Ovary (tissue), 9 donors: ENCODE data around the gene IMP3. TPM values are rescaled to one million over a fixed set of nuclear protein-coding genes. Genes with fewer than 3 reads are reported as not detected.
A peak's percentile ranks its signal among the peaks of the same experiment; 100 is the strongest.
"Not testable (repeated sequence)": the region's sequence is repeated elsewhere in the genome, so short reads cannot be mapped to it uniquely, and the experiment has no call there.

Experiments used
- DNase-seq, 5 donors: peaks; one replicate each; pipeline ENCODE4 v3.0.0-alpha.2; 2019 to 2020
- H3K27ac ChIP-seq, 2 donors: fragments of 200-600 bp; one replicate each; pipeline versions ENCODE4 v1.5.1 to v1.8.0; 2019 to 2022
- H3K27me3 ChIP-seq: fragments of 200-600 bp; one replicate; pipeline ENCODE4 v1.8.0; 2022
- H3K36me3 ChIP-seq: fragments of 200-600 bp; sonication (generic); one replicate; pipeline ENCODE4 v1.5.1; 2019
- H3K4me1 ChIP-seq: one replicate; pipeline ENCODE4 v1.8.1; 2013; ENCODE audit warnings: mild to moderate bottlenecking, moderate library complexity; ENCODE audit not compliant: insufficient read depth
- H3K4me3 ChIP-seq: fragments of 200-600 bp; sonication (generic); one replicate; pipeline ENCODE4 v1.5.1; 2017
- H3K9me3 ChIP-seq, 2 donors: fragments of 200-600 bp in 1 of 2; sonication (generic) in 1 of 2; one replicate each; pipeline versions ENCODE4 v1.5.1 to v1.8.1; 2013 to 2019; ENCODE audit warnings: mild to moderate bottlenecking in 1 of 2, moderate library complexity in 1 of 2
- EP300 ChIP-seq: sonication (generic); formaldehyde crosslinking; IDR thresholded peaks from one replicate; pipeline ENCODE4 v1.6.1; 2017; ENCODE audit warnings: antibody characterized with exemption
- POLR2A ChIP-seq: fragments of 450-650 bp; IDR thresholded peaks from one replicate; pipeline ENCODE4 v1.6.1; 2017; ENCODE audit warnings: antibody characterized with exemption, mild to moderate bottlenecking, moderate library complexity
- WGBS, 3 donors: extraction: QIAGEN DNeasy Blood & Tissue Kit in 1 of 3; methylation state at CpG; one replicate each; pipeline versions ENCODE4 v1.1.5 to v1.1.7; 2013 to 2017; 5-methylcytosine and 5-hydroxymethylcytosine counted together
- intact Hi-C, 4 donors: fragments of 100-400 bp; cut with DNase I; formaldehyde crosslinking; loops; one replicate each; pipeline versions ENCODE4 v1.11.0 to v1.15.1; 2022 to 2023
- polyA plus RNA-seq, 2 donors: library from polyadenylated mRNA; stranded (reverse); fragments of 200-250 nt in 1 of 2; fragments of 350-450 nt in 1 of 2; fragmentation: Illumina TruSeq in 1 of 2; extraction: RNeasy Lipid Tissue Mini Kit (QIAGEN cat#74804) in 1 of 2; gene quantifications; one replicate each; pipeline ENCODE4 v1.2.3, GENCODE V29; 2013 to 2014
- total RNA-seq, 7 donors: library from RNA; depleted of rRNA in 2 of 7; stranded (reverse); fragments of >200 nt in 2 of 7; fragmentation: NEBNext Ultra II Directional in 3 of 7; extraction: Animal tissue kit (Norgen Biotek cat#: 25700) in 3 of 7; gene quantifications; one replicate each; pipeline versions ENCODE4 v1.1.0 to v1.2.4, GENCODE V29; 2016 to 2023
- TF ChIP-seq, protein P1 (sequence below), 3 donors: fragments of 450-650 bp in 2 of 3; fragments of 200-600 bp in 1 of 3; IDR thresholded peaks; one replicate each; pipeline versions ENCODE4 v1.5.1 to v1.8.0; 2016 to 2022; ENCODE audit warnings: antibody characterized with exemption in 3 of 3, mild to moderate bottlenecking in 1 of 3
- donor health status: DM: no; HTN: no; CAD: no; lungs with moderate emphysema.
- donor health status: DM: no; HTN: no; CAD: no.
- donor health status: Bipolar disorder and iron deficiency.
- donor health status: DM: yes; HTN: yes; CAD: no.
- donor health status: DM: no; HTN: no; CAD: no.
- donor health status: DM: yes; HTN: yes; CAD: no.

The IMP3 gene
- total and polyA plus RNA-seq, 9 donors, result 45.1 to 106 (median 51.6) TPM

DNA sequence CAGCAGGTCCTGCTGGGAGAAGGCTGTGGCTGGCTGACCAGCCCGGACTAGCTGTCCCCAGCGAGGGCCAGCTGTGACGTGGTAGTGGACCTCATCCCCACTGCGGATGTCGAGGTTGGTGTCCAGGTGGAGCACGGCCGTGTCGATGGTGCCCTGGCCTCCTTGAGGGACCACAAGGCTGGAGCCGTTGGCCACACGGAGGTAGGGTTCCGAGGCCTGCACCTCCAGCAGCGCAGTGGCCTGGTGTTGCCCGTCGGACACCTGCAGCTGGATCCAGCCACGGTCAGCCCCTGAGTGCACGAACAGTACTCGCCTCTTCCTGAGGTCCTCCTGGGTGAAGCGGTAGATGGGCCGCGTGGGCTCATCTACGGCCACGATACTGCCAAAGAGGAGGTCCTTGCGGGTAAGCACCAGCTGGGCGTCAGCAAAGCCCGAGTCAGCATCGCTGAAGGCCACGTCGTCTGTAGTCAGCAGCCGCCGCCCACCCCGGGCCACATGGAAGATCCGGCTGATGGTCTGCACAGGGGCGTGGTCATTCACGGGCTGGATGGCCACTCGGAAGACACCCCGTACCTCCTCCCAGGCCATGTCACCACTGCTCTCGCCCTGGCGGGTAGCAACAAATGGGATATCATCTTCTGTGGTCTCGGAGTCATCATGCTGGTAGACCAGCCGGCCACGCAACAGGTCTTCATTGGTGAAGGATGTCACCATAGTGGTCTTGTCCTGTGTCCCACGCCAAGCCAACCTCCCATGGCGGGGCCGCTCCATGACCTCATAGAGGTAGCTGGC is 47.7 kb upstream of the IMP3 start:
- no peaks in the 10 kb centered on the region for H3K9me3 ChIP-seq
- no peaks in the 10 kb centered on the region for H3K36me3 ChIP-seq
- no peaks in the 10 kb centered on the region for H3K27me3 ChIP-seq
- H3K4me1 ChIP-seq, result peaks cover 4% of the 10 kb centered on the region
- intact Hi-C loops, result loop anchor here in 3 of 4 donors (5.0 to 10.0 kb wide), 6 partner anchors 45 to 183 kb away; no protein-coding TSS in a partner anchor
- TF ChIP-seq, protein P1, sequence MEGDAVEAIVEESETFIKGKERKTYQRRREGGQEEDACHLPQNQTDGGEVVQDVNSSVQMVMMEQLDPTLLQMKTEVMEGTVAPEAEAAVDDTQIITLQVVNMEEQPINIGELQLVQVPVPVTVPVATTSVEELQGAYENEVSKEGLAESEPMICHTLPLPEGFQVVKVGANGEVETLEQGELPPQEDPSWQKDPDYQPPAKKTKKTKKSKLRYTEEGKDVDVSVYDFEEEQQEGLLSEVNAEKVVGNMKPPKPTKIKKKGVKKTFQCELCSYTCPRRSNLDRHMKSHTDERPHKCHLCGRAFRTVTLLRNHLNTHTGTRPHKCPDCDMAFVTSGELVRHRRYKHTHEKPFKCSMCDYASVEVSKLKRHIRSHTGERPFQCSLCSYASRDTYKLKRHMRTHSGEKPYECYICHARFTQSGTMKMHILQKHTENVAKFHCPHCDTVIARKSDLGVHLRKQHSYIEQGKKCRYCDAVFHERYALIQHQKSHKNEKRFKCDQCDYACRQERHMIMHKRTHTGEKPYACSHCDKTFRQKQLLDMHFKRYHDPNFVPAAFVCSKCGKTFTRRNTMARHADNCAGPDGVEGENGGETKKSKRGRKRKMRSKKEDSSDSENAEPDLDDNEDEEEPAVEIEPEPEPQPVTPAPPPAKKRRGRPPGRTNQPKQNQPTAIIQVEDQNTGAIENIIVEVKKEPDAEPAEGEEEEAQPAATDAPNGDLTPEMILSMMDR (IDR thresholded peaks at IDR 0.05), result no peak
- no peak for TF ChIP-seq EP300
- no peak overlapping the region for H3K27ac ChIP-seq
- H3K4me3 ChIP-seq, result no peak overlapping the region
- 88 to 91% (median 88%) methylated on average over 29 to 44 of the region's 44 CpGs for WGBS, 3 donors
- peak in 1 of 5 donors; percentile 31 for DNase-seq

DNA sequence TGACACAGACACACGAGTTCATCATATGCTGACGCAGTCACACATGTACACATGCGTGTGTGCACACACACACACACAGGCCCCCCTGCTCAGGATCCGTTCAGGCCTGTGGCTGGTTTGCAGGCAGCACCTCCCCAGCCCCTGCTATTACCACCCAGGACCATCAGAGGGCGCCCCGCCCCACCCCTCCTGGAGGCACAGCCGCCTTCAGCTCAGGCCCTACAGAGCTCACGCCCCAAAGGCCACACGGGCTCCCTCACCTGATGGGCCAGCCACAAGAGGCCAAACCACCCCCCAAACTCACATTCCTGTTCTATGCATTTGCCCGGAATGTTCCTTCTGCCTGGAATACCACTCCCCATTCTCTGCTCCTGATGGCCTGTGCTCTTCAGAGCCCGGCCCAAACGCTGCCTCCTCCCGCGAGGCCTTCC is 46.2 kb upstream of the IMP3 start:
- not testable (repeated sequence) for H3K27ac ChIP-seq, H3K27me3 ChIP-seq, H3K36me3 ChIP-seq, H3K4me3 ChIP-seq, H3K4me1 ChIP-seq, H3K9me3 ChIP-seq
- WGBS, 3 donors, result 31 to 33% (median 32%) methylated on average over 14 of the region's 14 CpGs
- peak; percentile 71 to 90 (median 80) for DNase-seq
- TF ChIP-seq, protein P1 (IDR thresholded peaks at IDR 0.05), result peak; percentile 40 to 66 (median 56)
- intact Hi-C loops, result loop anchor here in 3 of 4 donors (5.0 to 10.0 kb wide), 6 partner anchors 46 to 181 kb away; no protein-coding TSS in a partner anchor

DNA sequence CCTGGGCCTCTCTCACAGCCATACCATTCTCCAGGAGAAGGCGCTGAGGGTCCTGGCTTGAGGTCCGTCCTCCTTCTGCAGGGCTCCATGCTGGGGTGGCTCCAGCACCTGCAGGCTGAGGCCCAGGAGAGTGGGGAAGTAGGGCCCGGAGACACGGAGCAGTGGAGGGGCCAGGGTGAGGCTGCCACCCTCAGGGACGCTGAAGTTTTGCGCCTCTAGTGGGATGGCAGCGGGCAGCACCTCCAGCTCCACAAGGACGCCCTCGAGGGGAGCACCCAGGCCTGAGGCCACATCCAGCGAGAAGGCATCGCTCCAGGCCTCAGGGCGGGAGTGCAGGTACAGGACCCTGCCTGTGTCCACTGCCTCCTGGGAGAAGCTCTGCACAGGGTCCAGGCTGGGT is 45.2 kb upstream of the IMP3 start:
- H3K36me3 ChIP-seq, result no peaks in the 10 kb centered on the region
- no peak overlapping the region for H3K27ac ChIP-seq

DNA sequence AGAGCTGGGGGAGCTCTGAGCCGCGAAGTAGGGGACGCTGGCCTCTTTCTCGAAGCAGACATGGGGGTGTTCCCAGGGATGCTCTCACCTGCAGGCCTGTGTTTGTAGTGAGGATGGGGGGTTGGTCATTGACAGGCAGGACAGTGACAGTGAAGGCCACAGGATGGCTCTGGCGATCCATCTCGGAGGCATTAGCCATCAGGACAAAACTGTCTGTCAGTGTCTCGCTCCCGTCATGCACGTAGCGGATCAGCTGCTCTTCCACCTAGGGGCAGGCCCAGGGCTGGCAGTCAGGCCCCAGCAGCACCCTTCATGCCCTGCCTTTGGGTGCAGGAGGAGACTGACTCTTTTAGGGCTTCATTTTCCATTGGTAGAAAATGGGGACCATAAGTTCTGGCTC is 44.6 kb upstream of the IMP3 start:
- Histone ChIP-seq H3K9me3 (no peaks in the 10 kb centered on the region), H3K27me3 (no peaks in the 10 kb centered on the region), H3K36me3 (no peaks in the 10 kb centered on the region), H3K4me1 (peaks cover 4% of the 10 kb centered on the region), H3K4me3 (no peak overlapping the region), H3K27ac (no peak overlapping the region)
- no peak for DNase-seq
- TF ChIP-seq POLR2A (no peak), EP300 (no peak)
- TF ChIP-seq, protein P1 (IDR thresholded peaks at IDR 0.05), result no peak
- intact Hi-C loops, result loop anchor here in 3 of 4 donors (5.0 to 10.0 kb wide), 9 partner anchors 37 to 180 kb away; partner anchors contain the start of gene SNX33 (in 1 of the 3)
- WGBS, 3 donors, result 80 to 85% (median 81%) methylated on average over 10 of the region's 10 CpGs

More for the DNA sequence above, 45.2 kb upstream of the IMP3 start:
- Histone ChIP-seq H3K9me3 (no peaks in the 10 kb centered on the region), H3K4me3 (no peak overlapping the region), H3K4me1 (peaks cover 4% of the 10 kb centered on the region), H3K27me3 (no peaks in the 10 kb centered on the region)
- TF ChIP-seq EP300 (no peak), POLR2A (no peak)
- TF ChIP-seq, protein P1 (IDR thresholded peaks at IDR 0.05), result no peak
- intact Hi-C loops, result loop anchor here in 3 of 4 donors (5.0 to 10.0 kb wide), 6 partner anchors 47 to 180 kb away; no protein-coding TSS in a partner anchor
- WGBS, 3 donors, result 80 to 84% (median 81%) methylated on average over 12 of the region's 12 CpGs
- DNase-seq, result no peak
